IMR-90 (cell line): ENCODE results near the gene RNF145.

Experiments
- CTCF ChIP-seq: conservative IDR thresholded peaks from 2 replicates; pipeline ENCODE4 v1.5.1; 2012; ENCODE audit warnings: mild to moderate bottlenecking, low read depth, low read length, improper control_type of control experiment
- POLR2A ChIP-seq: IDR thresholded peaks from 2 replicates; pipeline ENCODE4 v1.6.1; 2012; ENCODE audit warnings: mild to moderate bottlenecking, low read depth, low read length
- RCOR1 ChIP-seq: IDR thresholded peaks from 2 replicates; pipeline ENCODE4 v1.6.1; 2012; ENCODE audit warnings: mild to moderate bottlenecking, low read length, improper control_type of control experiment; ENCODE audit not compliant: insufficient replicate concordance
- RFX5 ChIP-seq: IDR thresholded peaks from 2 replicates; pipeline ENCODE4 v1.8.0; 2012; ENCODE audit warnings: low read depth, mild to moderate bottlenecking, low read length, moderate library complexity

GRCh38 chr5:159178978-159179377 lies 30.4 kb downstream of the RNF145 start:
- no peak for TF ChIP-seq CTCF
- peak; percentile 78 for TF ChIP-seq POLR2A
- no peak for TF ChIP-seq RFX5
- TF ChIP-seq RCOR1, result no peak
